NCI-H2081 treated with DMSO at 0.1 percent for 48 hours (cell line): ENCODE measurements around the gene ABCE1.

Experiments
- DNase-seq: peaks from one replicate; lab custom pipeline; 2025; lab: John Stamatoyannopoulos, UW

Gene ABCE1

DNA sequence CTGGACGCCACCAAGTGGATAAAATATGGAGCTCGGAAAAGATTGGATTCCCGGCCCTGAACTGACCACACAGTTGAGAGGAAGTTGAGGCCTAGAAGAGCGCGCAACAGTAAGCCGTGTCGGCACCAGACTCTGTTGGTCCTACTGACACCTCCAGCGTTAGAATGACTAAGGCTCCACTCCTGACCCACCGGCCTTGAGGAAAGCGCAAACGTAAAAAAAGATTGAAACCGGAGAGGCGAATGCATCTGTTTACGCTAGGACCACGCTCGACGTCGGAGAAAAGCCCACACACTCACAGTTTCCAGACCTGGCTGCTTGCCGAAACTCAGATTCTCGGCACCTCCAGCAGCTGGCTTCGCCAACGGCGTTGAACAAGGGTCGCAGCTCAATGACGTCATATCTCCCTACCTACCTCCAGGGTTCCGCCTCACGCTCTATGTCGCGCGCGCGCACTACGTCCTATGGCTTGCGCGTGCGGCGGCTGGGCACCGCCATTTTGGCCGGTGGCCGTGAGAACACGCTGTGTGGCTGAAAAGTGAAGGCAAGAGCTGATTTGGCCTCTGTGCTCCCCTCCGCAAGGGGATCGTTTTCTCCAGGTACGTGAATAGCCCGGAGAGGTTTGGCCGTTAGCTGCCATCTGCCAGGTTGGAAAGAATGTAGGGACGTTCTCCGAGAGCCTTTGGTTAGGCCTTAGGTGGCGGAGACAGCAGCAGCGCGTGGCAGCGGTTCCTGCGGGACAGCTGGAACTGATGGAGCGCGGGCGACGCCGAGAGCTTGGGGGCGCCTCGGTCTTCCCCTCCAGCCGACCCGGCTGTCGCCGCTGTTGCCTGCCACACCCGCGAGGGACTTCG is at the start of gene ABCE1, which contains the start of gene ANAPC10:
Gene ABCE1 (plus strand): TSS at position 491 of the 854 bp plus-strand sequence. CDS start 6,102 bp downstream, outside the sequence.
Gene ANAPC10 (minus strand): TSS at position 376 of the 854 bp plus-strand sequence. CDS start 2,097 bp downstream, outside the sequence.
- DNase-seq = peak; percentile 83

DNA sequence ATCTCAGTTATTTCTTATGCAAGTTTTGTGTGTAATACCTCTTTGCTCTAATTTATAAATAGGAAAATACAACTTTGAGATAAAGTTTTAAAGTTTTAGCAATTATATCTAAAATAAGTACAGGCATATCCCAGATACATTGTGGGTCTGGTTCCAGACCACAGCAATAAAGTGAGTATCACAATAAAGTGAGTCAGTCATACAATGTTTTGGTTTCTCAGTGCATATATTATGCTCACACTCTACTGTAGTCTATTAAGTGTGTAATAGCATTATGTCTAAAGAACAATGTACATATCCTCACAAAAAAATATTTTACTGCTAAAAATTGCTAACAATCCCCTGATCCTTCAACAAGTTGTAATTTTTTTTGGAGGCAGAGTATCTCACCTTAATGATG is 49.3 kb upstream of the ABCE1 start:
- DNase-seq = no peak

DNA sequence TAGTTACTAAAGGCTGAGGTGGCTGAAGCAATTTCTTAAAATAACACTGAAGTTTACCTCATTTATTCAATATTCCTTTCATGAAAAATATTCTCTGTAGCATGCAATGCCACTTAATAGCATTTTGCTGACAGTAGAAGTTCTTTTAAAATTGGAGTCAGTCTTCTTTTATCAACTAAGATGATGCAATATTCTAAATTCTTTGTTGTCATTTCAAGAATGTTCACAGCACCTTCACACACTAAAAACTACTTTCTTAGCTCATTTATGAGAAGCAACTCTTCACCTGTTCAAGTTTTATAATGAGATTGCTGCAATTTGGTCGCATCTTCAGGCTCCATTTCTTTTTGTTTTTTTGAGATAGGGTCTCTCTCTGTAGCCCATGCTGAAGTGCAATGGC is 48.9 kb upstream of the ABCE1 start:
- no peak for DNase-seq

GRCh38 chr4:145055533-145056257 is 42.4 kb upstream of the ABCE1 start:
- DNase-seq = no peak

- DNase-seq = no peak
Observed at GRCh38 chr4:145056325-145057130, 41.6 kb upstream of the ABCE1 start.

GRCh38 chr4:145058256-145058655 is 39.9 kb upstream of the ABCE1 start:
- no peak for DNase-seq

DNA sequence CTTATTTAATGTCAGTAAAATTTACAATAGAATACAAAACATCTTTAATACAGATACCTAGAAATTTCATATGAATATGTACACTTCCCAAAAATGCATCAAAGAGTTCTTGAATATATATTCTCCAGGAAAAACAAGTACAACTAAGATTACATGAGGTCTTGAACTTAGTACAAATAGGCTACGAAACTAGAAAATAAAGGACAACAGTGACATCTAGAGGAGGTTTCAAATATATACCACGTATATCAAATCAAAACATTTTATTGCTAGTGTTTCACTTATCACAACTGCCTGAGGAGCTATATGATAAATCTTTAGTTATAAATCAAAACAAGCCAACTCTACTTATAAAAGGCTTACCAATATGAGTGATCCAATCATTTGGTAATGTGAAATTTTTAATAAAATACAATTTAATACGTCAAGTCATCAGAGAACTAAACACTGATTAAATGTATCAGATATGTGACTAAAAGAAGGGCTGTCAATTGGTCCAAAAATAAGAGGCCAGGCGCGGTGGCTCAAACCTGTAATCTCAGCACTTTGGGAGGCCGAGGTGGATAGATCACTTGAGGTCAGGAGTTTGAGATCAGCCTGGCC is 36.7 kb upstream of the ABCE1 start:
- peak; percentile 41 for DNase-seq

- DNase-seq = no peak
Observed at GRCh38 chr4:145066063-145066501, 32.0 kb upstream of the ABCE1 start.

- no peak for DNase-seq
Observed at GRCh38 chr4:145069361-145069760, 28.8 kb upstream of the ABCE1 start.

- DNase-seq = no peak
Observed at GRCh38 chr4:145071560-145071959, 26.6 kb upstream of the ABCE1 start.

GRCh38 chr4:145075742-145076468 is 22.2 kb upstream of the ABCE1 start:
- DNase-seq = no peak

DNA sequence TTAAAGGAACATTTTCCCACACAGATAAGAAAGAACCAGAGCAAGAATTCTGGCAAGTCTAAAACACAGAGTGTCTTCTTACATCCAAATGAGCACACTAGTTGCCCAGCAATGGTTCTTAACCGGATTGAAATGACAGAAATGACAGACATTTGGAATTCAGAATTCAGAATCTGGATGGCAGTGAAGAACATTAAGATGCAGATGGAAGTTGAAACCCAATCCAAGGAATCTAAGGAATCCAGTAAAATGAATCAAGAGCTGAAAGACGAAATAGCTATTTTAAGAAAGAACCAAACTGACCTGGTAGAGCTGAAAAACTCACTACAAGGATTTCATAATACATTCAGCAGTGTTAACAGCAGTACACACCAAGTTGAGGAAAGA is 21.6 kb upstream of the ABCE1 start:
- no peak for DNase-seq

GRCh38 chr4:145081756-145082155 is 16.4 kb upstream of the ABCE1 start:
- DNase-seq = no peak

- no peak for DNase-seq
Observed at GRCh38 chr4:145083891-145084605, 14.1 kb upstream of the ABCE1 start.

GRCh38 chr4:145090380-145090779 is 7.7 kb upstream of the ABCE1 start:
- DNase-seq = no peak

GRCh38 chr4:145093638-145094037 is 4.5 kb upstream of the ABCE1 start:
- no peak for DNase-seq

GRCh38 chr4:145097331-145097820 is 735 bp upstream of the ABCE1 start:
- DNase-seq = no peak

- no peak for DNase-seq
Observed at GRCh38 chr4:145098675-145099037, 545 bp downstream of the ABCE1 start.

DNA sequence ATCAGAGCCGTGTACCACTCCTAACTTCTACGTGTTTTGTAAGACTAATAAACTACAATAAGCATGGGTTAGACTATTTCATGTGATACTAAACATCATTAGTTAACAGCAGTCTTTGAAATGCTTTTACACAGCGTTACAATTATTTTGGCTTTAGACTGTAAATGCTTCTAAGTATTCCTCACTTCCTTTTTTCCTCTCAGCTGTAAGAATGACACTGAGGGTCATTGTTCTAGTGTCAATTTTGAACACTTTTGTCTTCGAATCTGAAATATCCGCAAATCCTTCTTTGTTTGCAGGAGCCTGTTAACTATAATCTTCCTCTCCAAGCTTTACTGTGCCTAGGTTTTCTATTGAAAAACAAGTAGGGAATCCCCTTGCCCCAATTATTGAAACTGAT is 1.5 kb downstream of the ABCE1 start:
- no peak for DNase-seq

- DNase-seq = no peak
Observed at GRCh38 chr4:145101091-145101490, 3.0 kb downstream of the ABCE1 start.
